HG02885 (cell line): ENCODE results near the gene AAGAB.
"Not testable (repeated sequence)": the region's sequence is repeated elsewhere in the genome, so short reads cannot be mapped to it uniquely, and the experiment has no call there.

ENCODE experiments used
- ATAC-seq: cut with Tn5 transposase; IDR thresholded peaks from one replicate; pipeline ENCODE4 v1.9.1; 2021; ENCODE audit warnings: mild to moderate bottlenecking; ENCODE audit not compliant: unreplicated experiment, poor library complexity

Gene AAGAB, protein sequence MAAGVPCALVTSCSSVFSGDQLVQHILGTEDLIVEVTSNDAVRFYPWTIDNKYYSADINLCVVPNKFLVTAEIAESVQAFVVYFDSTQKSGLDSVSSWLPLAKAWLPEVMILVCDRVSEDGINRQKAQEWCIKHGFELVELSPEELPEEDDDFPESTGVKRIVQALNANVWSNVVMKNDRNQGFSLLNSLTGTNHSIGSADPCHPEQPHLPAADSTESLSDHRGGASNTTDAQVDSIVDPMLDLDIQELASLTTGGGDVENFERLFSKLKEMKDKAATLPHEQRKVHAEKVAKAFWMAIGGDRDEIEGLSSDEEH

DNA sequence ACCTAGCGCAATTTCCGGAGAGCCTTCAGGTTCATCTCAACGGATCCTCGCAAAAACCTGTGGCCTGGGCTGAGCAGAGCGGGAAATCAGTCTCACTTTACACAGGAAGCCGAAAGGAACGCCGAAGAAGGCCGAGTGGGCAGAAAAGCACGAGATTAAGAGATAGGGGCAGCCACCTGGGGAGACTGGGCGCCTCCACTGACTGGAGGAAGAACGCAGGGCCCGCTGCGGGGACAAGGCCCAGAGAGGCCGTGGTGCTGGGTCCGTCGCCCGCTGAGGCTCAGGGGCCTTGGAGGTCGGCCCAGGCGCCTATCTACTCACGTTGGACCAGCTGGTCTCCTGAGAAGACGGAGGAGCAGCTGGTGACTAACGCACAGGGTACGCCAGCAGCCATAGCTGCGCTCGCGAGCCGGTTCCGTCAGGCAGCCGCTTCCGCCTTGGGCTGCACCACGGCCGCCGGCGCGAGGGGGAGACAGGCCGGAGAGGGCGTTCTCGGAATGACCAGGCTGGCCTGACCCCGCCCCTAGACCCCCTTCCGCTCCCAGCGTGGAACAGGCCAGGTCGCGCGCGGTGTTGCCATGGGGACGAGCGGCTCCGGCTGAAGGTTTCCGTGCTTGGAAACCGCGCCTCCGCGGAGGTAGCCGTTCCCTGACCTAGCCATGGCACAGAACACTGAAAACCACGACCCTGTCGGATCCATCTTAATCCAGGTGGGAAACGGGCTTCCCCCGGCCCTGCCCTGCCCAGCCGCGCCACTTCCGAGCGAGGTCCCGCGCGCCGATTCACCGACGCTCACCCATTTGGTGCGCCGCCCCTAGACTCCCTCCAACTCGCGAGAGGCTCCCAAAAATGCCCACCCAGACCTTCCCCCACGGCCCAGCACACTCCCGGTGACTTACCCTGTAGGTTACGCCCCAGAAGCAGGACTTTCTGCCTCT is at the start of gene AAGAB, which contains the start of gene IQCH:
AAGAB (minus strand) TSS at position 424 of the 938 bp plus-strand sequence; CDS start at position 394, 30 bp downstream.
IQCH (plus strand) TSS at position 549 of the 938 bp plus-strand sequence; CDS start at position 660, 111 bp downstream.
- ATAC-seq, result peak; percentile 97

GRCh38 chr15:67303490-67304363 is 49.3 kb upstream of the AAGAB start:
- no peak for ATAC-seq

DNA sequence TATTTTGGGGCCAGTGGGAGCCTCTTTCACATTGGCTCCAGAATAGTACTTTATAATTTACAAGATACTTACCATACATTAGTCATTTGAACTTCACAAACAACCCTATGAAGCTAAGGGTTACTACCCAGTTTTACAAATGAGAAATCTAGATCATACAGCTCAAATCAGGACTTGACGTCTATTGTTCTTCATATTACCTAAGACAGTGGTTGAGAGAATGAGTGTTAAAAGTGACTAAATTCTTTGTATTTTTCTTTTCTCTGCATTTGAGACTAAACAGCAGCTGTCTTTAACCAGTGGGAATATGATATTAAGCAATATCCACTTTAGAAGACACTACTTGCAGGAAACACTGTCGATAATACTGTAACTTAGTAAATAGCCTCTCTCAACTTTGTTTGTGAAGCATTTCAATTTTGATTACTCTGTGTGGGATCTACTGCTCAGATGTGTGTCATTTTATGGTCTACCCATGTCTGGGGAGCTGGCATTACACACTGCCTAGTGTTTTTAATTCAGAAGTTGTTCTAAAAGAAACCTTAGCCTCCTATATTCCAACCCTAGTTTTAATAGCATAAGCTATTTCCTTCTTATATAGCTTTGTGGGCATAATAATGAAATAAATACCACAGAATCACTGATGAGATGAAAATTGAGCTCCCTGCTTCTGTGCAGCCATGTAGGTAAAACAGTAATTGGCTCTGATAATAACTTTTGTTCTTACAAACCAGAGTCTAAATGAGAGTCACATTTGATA is 46.0 kb upstream of the AAGAB start:
- no peak for ATAC-seq

DNA sequence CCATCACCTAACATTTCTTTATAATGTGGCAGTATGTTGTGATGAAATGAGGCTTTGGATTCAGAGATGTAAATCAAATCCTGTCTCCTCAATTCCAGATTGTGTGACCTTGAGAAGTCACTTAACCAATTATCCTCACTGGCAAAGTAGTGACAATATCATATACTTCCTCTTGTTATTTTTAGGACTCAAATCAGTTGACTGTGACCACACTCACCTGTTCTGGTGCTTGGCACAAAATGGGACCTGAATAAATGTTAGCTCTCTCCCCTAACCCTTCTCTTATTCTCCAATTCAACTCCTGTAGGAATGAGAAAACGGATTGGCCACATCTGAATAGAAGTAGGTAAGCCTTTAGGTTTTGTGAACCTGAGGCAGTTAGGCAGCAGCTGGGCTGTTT is 42.2 kb upstream of the AAGAB start:
- no peak for ATAC-seq

GRCh38 chr15:67296188-67296587 is 41.7 kb upstream of the AAGAB start:
- ATAC-seq, result no peak

DNA sequence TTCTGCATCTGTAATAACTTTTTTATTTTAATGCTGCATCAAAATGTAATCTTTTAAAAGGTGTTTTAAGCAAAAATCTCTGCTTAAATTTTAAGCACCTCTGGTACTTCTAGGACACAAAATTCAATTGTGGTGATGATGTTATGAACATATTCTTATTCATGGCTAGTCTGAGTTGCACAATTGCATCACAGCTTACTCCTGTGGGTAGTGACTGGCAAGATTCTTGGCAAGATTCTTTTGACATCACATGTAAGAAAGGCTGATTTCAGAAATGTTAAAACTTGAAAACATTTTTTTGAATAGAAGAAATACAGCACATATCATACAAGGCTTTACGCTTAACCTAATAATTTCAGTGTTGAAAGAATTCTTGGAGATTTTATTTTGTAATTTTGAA is 35.9 kb upstream of the AAGAB start:
- no peak for ATAC-seq

DNA sequence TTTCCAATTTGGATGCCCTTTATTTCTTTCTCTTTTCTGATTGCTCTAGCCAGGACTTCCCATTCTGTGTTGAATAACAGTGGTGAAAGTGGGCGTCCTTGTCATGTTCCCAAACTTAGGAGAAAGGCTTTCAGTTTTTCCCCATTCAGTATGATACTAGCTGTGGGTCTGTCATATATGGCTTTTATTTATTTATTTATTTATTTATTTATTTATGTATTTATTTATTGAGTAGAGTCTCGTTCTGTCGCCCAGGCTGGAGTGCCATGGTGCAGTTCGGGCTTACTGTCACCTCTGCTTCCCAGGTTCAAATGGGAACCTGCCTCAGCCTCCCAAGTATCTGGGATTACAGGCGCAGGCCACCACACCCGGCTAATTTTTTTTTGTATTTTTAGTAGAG is 31.9 kb upstream of the AAGAB start:
- not testable (repeated sequence) for ATAC-seq

DNA sequence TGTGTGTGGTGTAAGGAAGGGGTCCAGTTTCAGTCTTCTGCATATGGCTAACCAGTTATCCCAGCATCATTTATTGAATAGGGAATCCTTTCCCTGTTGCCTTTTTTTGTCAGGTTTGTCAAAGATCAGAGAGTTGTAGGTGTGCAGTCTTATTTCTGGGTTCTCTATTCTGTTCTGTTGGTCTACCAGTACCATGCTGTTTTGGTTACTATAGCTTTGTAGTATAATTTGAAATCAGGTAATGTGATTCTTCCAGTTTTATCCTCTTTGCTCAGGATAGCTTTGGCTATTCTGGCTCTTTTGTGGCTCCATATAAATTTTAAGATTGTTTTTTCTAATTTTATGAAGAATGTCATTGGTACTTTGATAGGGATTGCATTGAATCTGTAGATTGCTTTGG is 31.2 kb upstream of the AAGAB start:
- ATAC-seq, result not testable (repeated sequence)

DNA sequence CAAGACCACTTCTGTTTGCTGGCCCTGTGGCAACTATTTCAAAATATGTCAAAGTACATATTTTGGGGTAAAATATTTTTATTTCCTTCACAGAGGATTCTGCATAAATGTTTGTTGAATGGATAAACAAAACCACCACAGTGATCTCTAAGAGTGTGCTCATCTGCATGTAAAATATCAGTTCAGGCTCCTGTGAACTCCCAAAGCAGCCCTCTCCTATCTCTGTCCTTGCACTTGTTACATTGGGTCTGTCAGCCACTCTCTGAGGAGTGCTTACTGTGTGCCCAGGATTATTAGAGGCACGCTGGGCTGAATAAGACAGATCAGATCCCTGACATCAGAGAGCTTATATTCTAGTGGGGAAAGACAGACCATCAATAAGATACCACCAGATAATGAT is 27.3 kb upstream of the AAGAB start:
- no peak for ATAC-seq

GRCh38 chr15:67280217-67280616 is 25.8 kb upstream of the AAGAB start:
- ATAC-seq, result no peak

DNA sequence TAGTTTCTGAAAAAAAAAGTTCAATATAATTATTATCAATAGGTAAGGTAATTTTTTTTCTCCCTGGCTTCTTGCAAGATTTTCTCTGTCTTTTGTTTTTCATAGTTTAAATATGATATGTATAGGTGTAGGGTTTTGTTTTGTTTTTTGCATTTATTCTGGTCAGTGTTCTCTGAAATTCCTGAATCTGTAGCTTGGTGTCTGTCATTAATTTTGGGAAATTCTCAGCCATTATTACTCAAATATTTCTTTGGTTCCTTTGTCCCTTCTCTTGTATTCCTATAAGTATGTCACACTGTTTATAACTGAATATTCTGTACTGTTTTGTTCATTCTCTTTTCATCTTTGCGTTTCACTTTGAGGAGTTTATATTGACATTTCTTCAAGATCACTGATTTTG is 22.2 kb upstream of the AAGAB start:
- no peak for ATAC-seq

- no peak for ATAC-seq
These were observed 19.8 kb upstream of the AAGAB start for GRCh38 chr15:67274236-67274635.

DNA sequence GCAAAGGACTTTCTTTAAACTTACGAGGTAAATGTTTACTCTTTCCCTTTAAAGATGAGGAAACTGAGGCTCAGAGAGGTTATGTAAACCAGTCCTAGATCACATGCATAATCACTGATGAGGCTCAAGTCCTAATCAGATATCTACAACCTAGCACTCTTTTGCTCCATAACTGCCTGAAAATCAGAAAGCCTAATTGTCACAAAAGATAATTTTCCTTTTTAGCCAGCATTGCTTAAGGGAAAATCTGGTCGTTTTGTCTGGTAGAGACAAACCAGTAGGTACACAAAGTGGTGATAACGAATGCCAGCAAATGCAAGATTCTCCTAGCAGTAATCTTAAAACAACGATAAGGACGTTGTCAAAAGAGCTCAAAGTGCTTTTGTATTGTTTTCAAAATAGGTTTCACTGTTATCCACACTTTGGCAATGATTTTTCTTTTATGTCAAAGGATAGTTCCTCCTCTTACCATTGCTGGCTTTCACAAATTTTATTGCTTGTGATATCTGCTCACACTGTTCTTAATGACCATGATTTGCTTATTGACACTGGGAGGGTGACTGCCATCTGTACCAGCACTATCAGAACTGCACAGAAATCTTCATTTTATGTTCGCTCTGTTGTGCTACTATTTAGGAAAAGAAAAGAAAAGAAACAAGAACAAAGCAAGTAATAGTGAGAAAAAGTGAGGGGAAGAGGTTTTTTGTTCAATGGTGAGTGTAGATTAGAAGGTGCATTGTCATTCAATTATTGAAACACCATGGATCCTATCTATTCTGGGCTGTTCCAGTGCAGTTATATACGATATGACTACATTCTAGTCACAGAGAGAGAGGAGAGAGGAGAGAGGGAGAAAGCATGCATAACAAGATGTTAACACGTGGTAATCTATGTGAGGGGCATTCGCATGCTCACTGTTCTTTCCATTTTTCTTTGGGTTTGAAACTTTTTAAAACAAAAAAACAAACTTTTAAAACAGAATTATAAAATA is 13.8 kb upstream of the AAGAB start:
- ATAC-seq, result no peak

GRCh38 chr15:67267440-67267839 is 13.0 kb upstream of the AAGAB start:
- ATAC-seq, result no peak

- ATAC-seq, result no peak
These were observed 12.4 kb upstream of the AAGAB start for GRCh38 chr15:67266870-67267269.

GRCh38 chr15:67259806-67260205 is 5.3 kb upstream of the AAGAB start:
- no peak for ATAC-seq

DNA sequence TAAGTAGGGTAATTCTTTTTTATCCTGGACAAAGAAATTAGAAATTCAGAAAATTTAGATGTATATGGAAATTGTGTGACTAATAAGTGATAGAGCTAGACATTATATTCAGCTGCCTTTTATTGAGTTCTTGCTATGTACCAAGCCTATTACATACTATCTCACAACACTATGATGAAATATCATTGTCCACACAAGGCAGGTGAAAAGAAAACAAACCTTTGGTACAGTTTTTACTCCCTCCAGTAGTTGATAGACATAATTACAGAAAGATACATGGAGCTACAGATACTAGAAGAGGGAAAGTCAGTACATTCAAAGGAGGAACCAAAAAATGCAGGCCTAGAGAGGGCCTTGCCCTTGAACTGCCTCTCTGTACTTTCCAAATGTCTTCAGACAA is 4.9 kb upstream of the AAGAB start:
- ATAC-seq, result no peak

GRCh38 chr15:67258412-67258811 is 4.0 kb upstream of the AAGAB start:
- not testable (repeated sequence) for ATAC-seq
